WTC11 (cell line): ENCODE results near the gene ERVMER34-1. TPM values are rescaled to one million over a fixed set of nuclear protein-coding genes. Genes with fewer than 3 reads are reported as not detected.

Source experiments
- ATAC-seq: fragments of 200-7000 bp; cut with Tn5 transposase; 2 replicates; pipeline ENCODE4 v1.10.0; 2021; ENCODE audit warnings: mild to moderate bottlenecking, moderate library complexity
- CTCF ChIA-PET: fragments of 300-600 bp; sonication (Branson Sonifier 250); formaldehyde crosslinking; loops from one replicate; lab custom pipeline; 2021; ENCODE audit warnings: antibody characterized with exemption; lab: Charles Lee
- POLR2A ChIA-PET: fragments of 350-600 bp; sonication (Branson Sonifier 250); formaldehyde crosslinking; loops from one replicate; lab custom pipeline; 2021; ENCODE audit warnings: antibody characterized with exemption; lab: Charles Lee
- DNase-seq: peaks from one replicate; pipeline ENCODE4 v3.0.0; 2021; ENCODE audit warnings: low spot score
- H3K27ac Mint-ChIP-seq: 2 replicates; pipeline ENCODE4 v1.8.0; 2021; ENCODE audit warnings: mixed read lengths
- H3K27me3 Mint-ChIP-seq: 2 replicates; pipeline ENCODE4 v1.8.0; 2021; ENCODE audit warnings: low read depth, mild to moderate bottlenecking, moderate library complexity, mixed read lengths
- H3K36me3 Mint-ChIP-seq: 2 replicates; pipeline ENCODE4 v1.8.0; 2021; ENCODE audit warnings: mixed read lengths
- H3K4me1 Mint-ChIP-seq: 2 replicates; pipeline ENCODE4 v1.8.0; 2022; ENCODE audit warnings: mixed read lengths
- H3K4me3 Mint-ChIP-seq: 2 replicates; pipeline ENCODE4 v1.8.0; 2021; ENCODE audit warnings: mild to moderate bottlenecking, moderate library complexity, mixed read lengths
- H3K9me3 Mint-ChIP-seq: 2 replicates; pipeline ENCODE4 v1.8.0; 2021; ENCODE audit warnings: mixed read lengths
- ATF3 ChIP-seq: sonication (generic); formaldehyde crosslinking; conservative IDR thresholded peaks from 2 replicates; pipeline ENCODE4 v1.8.1; 2022; ENCODE audit warnings: mild to moderate bottlenecking, missing genetic modification reagents
- ATF6 ChIP-seq: sonication (generic); formaldehyde crosslinking; IDR thresholded peaks from 2 replicates; pipeline ENCODE4 v1.8.1; 2023; ENCODE audit warnings: mild to moderate bottlenecking, missing genetic modification reagents
- CBFB ChIP-seq: sonication (generic); formaldehyde crosslinking; IDR thresholded peaks from 2 replicates; pipeline ENCODE4 v1.8.1; 2022; ENCODE audit warnings: mild to moderate bottlenecking, low read depth, missing genetic modification reagents
- CREB1 ChIP-seq: sonication (generic); formaldehyde crosslinking; IDR thresholded peaks from 2 replicates; pipeline ENCODE4 v1.8.0; 2023; ENCODE audit warnings: mild to moderate bottlenecking, missing genetic modification reagents
- CTCF ChIP-seq: fragments of 200-600 bp; IDR thresholded peaks from 2 replicates; pipeline ENCODE4 v1.8.0; 2022; ENCODE audit warnings: antibody characterized with exemption
- E2F4 ChIP-seq: sonication (generic); formaldehyde crosslinking; IDR thresholded peaks from 2 replicates; pipeline ENCODE4 v1.8.1; 2022; ENCODE audit warnings: low read depth, mild to moderate bottlenecking, moderate library complexity, missing genetic modification reagents, borderline replicate concordance
- ERG ChIP-seq: fragments of 250-450 bp; sonication (Bioruptor Pico); IDR thresholded peaks from 2 replicates; pipeline ENCODE4 v1.8.0; 2021; ENCODE audit warnings: mild to moderate bottlenecking
- ESRRA ChIP-seq: sonication (generic); formaldehyde crosslinking; IDR thresholded peaks from 2 replicates; pipeline ENCODE4 v1.8.1; 2022; ENCODE audit warnings: mild to moderate bottlenecking, missing genetic modification reagents, borderline replicate concordance
- ETV6 ChIP-seq: sonication (generic); formaldehyde crosslinking; IDR thresholded peaks from 2 replicates; pipeline ENCODE4 v1.8.1; 2022; ENCODE audit warnings: mild to moderate bottlenecking, missing genetic modification reagents
- FOXK1 ChIP-seq: sonication (generic); formaldehyde crosslinking; IDR thresholded peaks from 2 replicates; pipeline ENCODE4 v1.8.0; 2022; ENCODE audit warnings: mild to moderate bottlenecking, moderate library complexity, missing genetic modification reagents
- HMGA2 ChIP-seq: fragments of 250-450 bp; sonication (Bioruptor Pico); IDR thresholded peaks from 2 replicates; pipeline ENCODE4 v1.4.0; 2021; ENCODE audit warnings: mild to moderate bottlenecking, moderate library complexity
- MAX ChIP-seq: sonication (generic); formaldehyde crosslinking; IDR thresholded peaks from 2 replicates; pipeline ENCODE4 v1.8.0; 2022; ENCODE audit warnings: mild to moderate bottlenecking, missing genetic modification reagents
- PRRX2 ChIP-seq: fragments of 250-450 bp; sonication (Bioruptor Pico); IDR thresholded peaks from 2 replicates; pipeline ENCODE4 v1.8.0; 2021; ENCODE audit warnings: mild to moderate bottlenecking
- RORB ChIP-seq: fragments of 250-450 bp; sonication (Bioruptor Pico); IDR thresholded peaks from 2 replicates; pipeline ENCODE4 v1.9.0; 2021; ENCODE audit warnings: mild to moderate bottlenecking
- SMAD3 ChIP-seq: sonication (generic); formaldehyde crosslinking; IDR thresholded peaks from 2 replicates; pipeline ENCODE4 v1.8.0; 2022; ENCODE audit warnings: missing genetic modification reagents, mild to moderate bottlenecking, borderline replicate concordance
- SP1 ChIP-seq: sonication (generic); formaldehyde crosslinking; conservative IDR thresholded peaks from 2 replicates; pipeline ENCODE4 v1.8.1; 2022; ENCODE audit warnings: missing genetic modification reagents
- ZBTB21 ChIP-seq: sonication (generic); formaldehyde crosslinking; IDR thresholded peaks from 2 replicates; pipeline ENCODE4 v1.8.1; 2023; ENCODE audit warnings: mild to moderate bottlenecking, missing genetic modification reagents, borderline replicate concordance
- ZBTB43 ChIP-seq: sonication (generic); formaldehyde crosslinking; IDR thresholded peaks from 2 replicates; pipeline ENCODE4 v1.8.1; 2023; ENCODE audit warnings: mild to moderate bottlenecking, missing genetic modification reagents
- ZNF138 ChIP-seq: sonication (generic); formaldehyde crosslinking; conservative IDR thresholded peaks from 2 replicates; pipeline ENCODE4 v1.8.1; 2022; ENCODE audit warnings: mild to moderate bottlenecking, moderate library complexity, missing genetic modification reagents
- ZNF232 ChIP-seq: sonication (generic); formaldehyde crosslinking; IDR thresholded peaks from 2 replicates; pipeline ENCODE4 v1.8.0; 2022; ENCODE audit warnings: mild to moderate bottlenecking, missing genetic modification reagents
- ZNF317 ChIP-seq: sonication (generic); formaldehyde crosslinking; IDR thresholded peaks from 2 replicates; pipeline ENCODE4 v1.8.1; 2023; ENCODE audit warnings: low read depth, mild to moderate bottlenecking, moderate library complexity, missing genetic modification reagents, borderline replicate concordance
- ZNF423 ChIP-seq: fragments of 250-450 bp; sonication (Bioruptor Pico); IDR thresholded peaks from 2 replicates; pipeline ENCODE4 v2.1.2; 2022; ENCODE audit warnings: mild to moderate bottlenecking, moderate library complexity
- total RNA-seq: library from RNA; stranded (reverse); gene quantifications from 3 replicates; pipeline ENCODE4 v1.2.3, GENCODE V29; 2021

Gene ERVMER34-1
- total RNA-seq, 1 experiment from 2014 or later = 14.6 TPM

GRCh38 chr4:52791936-52792335, 40.7 kb upstream of the ERVMER34-1 start:
- ATAC-seq (no peak), DNase-seq (no peak)
- CTCF ChIA-PET = no interaction called here
- no peaks in the 10 kb centered on the region; the same call in 1 of the 2 replicates for H3K27me3 Mint-ChIP-seq
- no peak overlapping the region for H3K27ac Mint-ChIP-seq
- no peaks in the 10 kb centered on the region for H3K9me3 Mint-ChIP-seq
- H3K4me1 Mint-ChIP-seq = peaks cover 8% of the 10 kb centered on the region
- H3K4me3 Mint-ChIP-seq = no peak overlapping the region
- TF ChIP-seq CREB1 (CRISPR knock-in tag) = no peak
- TF ChIP-seq SP1 (CRISPR knock-in tag) = no peak
- no peak for TF ChIP-seq ZBTB43 (CRISPR knock-in tag)
- TF ChIP-seq ESRRA (CRISPR knock-in tag) = no peak
- TF ChIP-seq ZNF423 = no peak
- no peak for TF ChIP-seq PRRX2 (CRISPR knock-in tag)
- H3K36me3 Mint-ChIP-seq = no peaks in the 10 kb centered on the region
- POLR2A ChIA-PET = interaction anchor here (0.5 kb wide), 1 partner anchor 82 kb away, joined by 5 read pairs; no protein-coding TSS in a partner anchor

- ChIA-PET CTCF (no interaction called here), POLR2A (no interaction called here)
- Mint-ChIP-seq H3K36me3 (no peaks in the 10 kb centered on the region), H3K4me3 (no peak overlapping the region), H3K4me1 (peaks cover 8% of the 10 kb centered on the region), H3K27me3 (no peaks in the 10 kb centered on the region; the same call in 1 of the 2 replicates), H3K9me3 (0 out of 2 replicates have a peak, but pooled peaks cover 3% of the 10 kb centered on the region), H3K27ac (no peak overlapping the region)
- no peak for TF ChIP-seq ZBTB43 (CRISPR knock-in tag)
- TF ChIP-seq ATF6 = no peak
- no peak for TF ChIP-seq ZNF232 (CRISPR knock-in tag)
- TF ChIP-seq FOXK1 (CRISPR knock-in tag) = no peak
- TF ChIP-seq CREB1 (CRISPR knock-in tag) = no peak
- no peak for TF ChIP-seq PRRX2 (CRISPR knock-in tag)
- TF ChIP-seq E2F4 (CRISPR knock-in tag) = no peak
- no peak for TF ChIP-seq ETV6 (CRISPR knock-in tag)
- TF ChIP-seq CBFB (CRISPR knock-in tag) = no peak
- TF ChIP-seq CTCF = no peak
- no peak for TF ChIP-seq RORB (CRISPR knock-in tag)
- TF ChIP-seq ZNF317 = no peak
- TF ChIP-seq SMAD3 (CRISPR knock-in tag) = no peak
- TF ChIP-seq HMGA2 = no peak
- TF ChIP-seq SP1 (CRISPR knock-in tag) = no peak
- no peak for TF ChIP-seq ERG (CRISPR knock-in tag)
- TF ChIP-seq ZBTB21 (CRISPR knock-in tag) = no peak
- no peak for TF ChIP-seq ZNF138
- no peak for TF ChIP-seq ATF3 (CRISPR knock-in tag)
- no peak for TF ChIP-seq MAX (CRISPR knock-in tag)
- no peak for DNase-seq
- no peak for ATAC-seq
Measured at GRCh38 chr4:52789774-52790173, 38.5 kb upstream of the ERVMER34-1 start.
